HG02970 (cell line): ENCODE results near the gene ADSS1.

Experiments
- ATAC-seq: cut with Tn5 transposase; IDR thresholded peaks from one replicate; pipeline ENCODE4 v1.9.1; 2021; ENCODE audit warnings: mild to moderate bottlenecking, moderate library complexity, moderate number of reproducible peaks; ENCODE audit not compliant: unreplicated experiment, low FRiP score

ADSS1 gene

GRCh38 chr14:104697892-104698583 is 26.0 kb upstream of the ADSS1 start:
- ATAC-seq = no peak

GRCh38 chr14:104698688-104699425 is 25.2 kb upstream of the ADSS1 start:
- ATAC-seq = no peak

- ATAC-seq = no peak
Measured at GRCh38 chr14:104699426-104699748, 24.6 kb upstream of the ADSS1 start.

- no peak for ATAC-seq
Measured at GRCh38 chr14:104700225-104700651, 23.8 kb upstream of the ADSS1 start.

- ATAC-seq = no peak
Measured at GRCh38 chr14:104700747-104701217, 23.2 kb upstream of the ADSS1 start.

GRCh38 chr14:104701383-104702076 is 22.5 kb upstream of the ADSS1 start:
- ATAC-seq = no peak

- ATAC-seq = no peak
Measured at GRCh38 chr14:104702106-104702505, 21.9 kb upstream of the ADSS1 start.

- no peak for ATAC-seq
Measured at GRCh38 chr14:104702673-104703072, 21.4 kb upstream of the ADSS1 start.

GRCh38 chr14:104703269-104703668 is 20.8 kb upstream of the ADSS1 start:
- ATAC-seq = no peak

GRCh38 chr14:104704252-104704651 is 19.8 kb upstream of the ADSS1 start:
- no peak for ATAC-seq

- ATAC-seq = no peak
Measured at GRCh38 chr14:104705340-104706047, 18.5 kb upstream of the ADSS1 start.

GRCh38 chr14:104706733-104707607 is 17.1 kb upstream of the ADSS1 start:
- ATAC-seq = no peak

- ATAC-seq = no peak
Measured at GRCh38 chr14:104707608-104708595, 16.1 kb upstream of the ADSS1 start.

GRCh38 chr14:104708606-104709268 is 15.3 kb upstream of the ADSS1 start:
- ATAC-seq = no peak

GRCh38 chr14:104709387-104710039 is 14.5 kb upstream of the ADSS1 start:
- no peak for ATAC-seq

- no peak for ATAC-seq
Measured at GRCh38 chr14:104710071-104710735, 13.8 kb upstream of the ADSS1 start.
